ENCODE results near the gene ASS1. TPM values are rescaled to one million over a fixed set of nuclear protein-coding genes. Genes with fewer than 3 reads are reported as not detected.

Gene ASS1
- total and polyA plus RNA-seq, 2 donors (not counting 1 experiment from before 2014, with no cell fraction given): 44.7 to 223 TPM

DNA sequence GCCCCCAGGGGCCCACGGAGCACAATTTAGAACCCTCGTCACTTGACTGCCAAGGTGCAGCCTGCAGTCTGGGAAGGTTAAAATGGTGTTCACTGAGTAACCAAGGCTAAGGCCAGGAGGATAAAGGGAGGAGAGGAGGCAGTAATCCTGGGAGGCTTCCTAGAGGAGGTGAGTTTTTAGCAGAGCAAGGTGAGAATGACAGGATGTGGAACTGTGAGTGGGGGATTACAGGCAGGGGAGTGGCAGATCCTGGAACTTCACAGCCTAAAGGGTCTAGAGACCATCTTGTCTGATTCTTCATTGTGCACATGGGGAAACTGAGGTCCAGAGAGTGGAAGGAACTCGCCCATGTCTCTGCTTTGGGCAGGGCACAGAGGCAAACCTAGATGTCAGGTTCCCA lies 42.5 kb upstream of the ASS1 start:
- DNase-seq (ENCODE audit: low read depth in 2 of 2): no peak

DNA sequence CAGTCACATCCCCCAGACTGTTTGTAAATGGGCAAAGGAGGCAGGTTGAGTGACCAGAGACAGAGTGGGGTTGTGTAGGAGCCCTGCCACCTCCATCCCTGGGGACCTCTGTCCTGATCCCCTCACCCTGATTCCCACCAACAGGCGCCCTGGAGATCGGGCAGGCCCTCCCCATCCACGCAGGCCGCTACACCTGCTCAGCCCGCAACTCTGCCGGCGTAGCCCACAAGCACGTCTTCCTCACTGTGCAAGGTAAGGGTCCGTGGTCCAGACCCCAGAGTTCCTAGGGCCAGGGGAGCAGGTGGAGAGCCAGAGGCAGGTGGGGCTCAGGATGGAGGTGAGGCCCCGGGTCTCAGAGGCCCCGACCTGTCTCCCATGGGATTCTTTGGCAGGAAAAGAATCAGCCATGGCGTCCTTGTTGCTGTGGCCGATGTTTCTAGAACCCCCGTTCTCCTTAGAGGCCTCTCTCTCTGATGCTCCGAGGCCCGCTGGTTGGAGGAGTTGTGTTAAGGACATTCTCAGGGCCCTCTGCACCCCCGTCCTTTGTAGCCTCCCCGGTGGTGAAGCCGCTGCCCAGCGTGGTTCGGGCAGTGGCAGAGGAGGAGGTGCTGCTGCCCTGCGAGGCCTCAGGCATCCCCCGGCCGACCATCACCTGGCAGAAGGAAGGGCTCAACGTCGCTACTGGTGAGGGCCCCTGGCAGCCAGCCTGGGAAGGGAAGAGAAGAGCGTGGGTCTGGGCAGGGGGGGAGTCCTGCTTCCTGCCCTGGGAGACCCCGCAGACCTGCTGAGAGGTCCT lies 41.9 kb upstream of the ASS1 start:
- no peaks in the 10 kb centered on the region for H3K36me3 ChIP-seq (ENCODE audit: control insufficient read depth, insufficient read depth, low read length)
- no peaks in the 10 kb centered on the region for H3K27me3 ChIP-seq (ENCODE audit: control insufficient read depth, insufficient read depth, low read length)
- no peak overlapping the region for H3K9ac ChIP-seq (ENCODE audit: insufficient read depth, low read length)
- TF ChIP-seq, protein P1, sequence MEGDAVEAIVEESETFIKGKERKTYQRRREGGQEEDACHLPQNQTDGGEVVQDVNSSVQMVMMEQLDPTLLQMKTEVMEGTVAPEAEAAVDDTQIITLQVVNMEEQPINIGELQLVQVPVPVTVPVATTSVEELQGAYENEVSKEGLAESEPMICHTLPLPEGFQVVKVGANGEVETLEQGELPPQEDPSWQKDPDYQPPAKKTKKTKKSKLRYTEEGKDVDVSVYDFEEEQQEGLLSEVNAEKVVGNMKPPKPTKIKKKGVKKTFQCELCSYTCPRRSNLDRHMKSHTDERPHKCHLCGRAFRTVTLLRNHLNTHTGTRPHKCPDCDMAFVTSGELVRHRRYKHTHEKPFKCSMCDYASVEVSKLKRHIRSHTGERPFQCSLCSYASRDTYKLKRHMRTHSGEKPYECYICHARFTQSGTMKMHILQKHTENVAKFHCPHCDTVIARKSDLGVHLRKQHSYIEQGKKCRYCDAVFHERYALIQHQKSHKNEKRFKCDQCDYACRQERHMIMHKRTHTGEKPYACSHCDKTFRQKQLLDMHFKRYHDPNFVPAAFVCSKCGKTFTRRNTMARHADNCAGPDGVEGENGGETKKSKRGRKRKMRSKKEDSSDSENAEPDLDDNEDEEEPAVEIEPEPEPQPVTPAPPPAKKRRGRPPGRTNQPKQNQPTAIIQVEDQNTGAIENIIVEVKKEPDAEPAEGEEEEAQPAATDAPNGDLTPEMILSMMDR (conservative IDR thresholded peaks at IDR 0.05 in 1 of 2, IDR thresholded peaks at IDR 0.05 in 1 of 2; ENCODE audit: low read depth in 1 of 2, low read length in 2 of 2): no peak
- no peak for TF ChIP-seq EZH2 (IDR thresholded peaks at IDR 0.05; ENCODE audit: low read length, missing control alignments)
- DNase-seq (ENCODE audit: low read depth in 2 of 2): no peak
- H2AFZ ChIP-seq (ENCODE audit: low read length): no peak overlapping the region
- H3K4me2 ChIP-seq (ENCODE audit: extremely low read depth, insufficient read depth, low read length): no peak overlapping the region
- no peaks in the 10 kb centered on the region for H3K79me2 ChIP-seq (ENCODE audit: control insufficient read depth, insufficient read depth, low read length)
- H3K4me3 ChIP-seq (replicated peaks in 1 of 4; ENCODE audit: control extremely low read depth in 1 of 4, insufficient read depth in 1 of 4, low read depth in 3 of 4, low read length in 4 of 4): no peak overlapping the region
- no peak overlapping the region for H3K27ac ChIP-seq (ENCODE audit: insufficient read depth, low read length)
- no peaks in the 10 kb centered on the region for H3K4me1 ChIP-seq (ENCODE audit: control insufficient read depth, extremely low read depth, insufficient read depth, low read length)
- H3K9me3 ChIP-seq (ENCODE audit: control insufficient read depth, insufficient read depth, low read depth, low read length): no peaks in the 10 kb centered on the region
- no peaks in the 10 kb centered on the region for H4K20me1 ChIP-seq (ENCODE audit: control insufficient read depth, extremely low read depth, insufficient read depth, low read length)

More for the DNA sequence above, 42.5 kb upstream of the ASS1 start:
- Histone ChIP-seq H3K36me3 (ENCODE audit: control insufficient read depth, insufficient read depth, low read length) (no peaks in the 10 kb centered on the region), H3K4me1 (ENCODE audit: control insufficient read depth, extremely low read depth, insufficient read depth, low read length) (no peaks in the 10 kb centered on the region), H3K27me3 (ENCODE audit: control insufficient read depth, insufficient read depth, low read length) (no peaks in the 10 kb centered on the region), H3K4me3 (replicated peaks in 1 of 4; ENCODE audit: control extremely low read depth in 1 of 4, insufficient read depth in 1 of 4, low read depth in 3 of 4, low read length in 4 of 4) (no peak overlapping the region), H3K9ac (ENCODE audit: insufficient read depth, low read length) (no peak overlapping the region), H3K4me2 (ENCODE audit: extremely low read depth, insufficient read depth, low read length) (no peak overlapping the region), H2AFZ (ENCODE audit: low read length) (no peak overlapping the region), H3K27ac (ENCODE audit: insufficient read depth, low read length) (no peak overlapping the region), H4K20me1 (ENCODE audit: control insufficient read depth, extremely low read depth, insufficient read depth, low read length) (no peaks in the 10 kb centered on the region), H3K79me2 (ENCODE audit: control insufficient read depth, insufficient read depth, low read length) (no peaks in the 10 kb centered on the region), H3K9me3 (ENCODE audit: control insufficient read depth, insufficient read depth, low read depth, low read length) (no peaks in the 10 kb centered on the region)
- TF ChIP-seq, protein P1 (conservative IDR thresholded peaks at IDR 0.05 in 1 of 2, IDR thresholded peaks at IDR 0.05 in 1 of 2; ENCODE audit: low read depth in 1 of 2, low read length in 2 of 2): no peak
- no peak for TF ChIP-seq EZH2 (IDR thresholded peaks at IDR 0.05; ENCODE audit: low read length, missing control alignments)

DNA sequence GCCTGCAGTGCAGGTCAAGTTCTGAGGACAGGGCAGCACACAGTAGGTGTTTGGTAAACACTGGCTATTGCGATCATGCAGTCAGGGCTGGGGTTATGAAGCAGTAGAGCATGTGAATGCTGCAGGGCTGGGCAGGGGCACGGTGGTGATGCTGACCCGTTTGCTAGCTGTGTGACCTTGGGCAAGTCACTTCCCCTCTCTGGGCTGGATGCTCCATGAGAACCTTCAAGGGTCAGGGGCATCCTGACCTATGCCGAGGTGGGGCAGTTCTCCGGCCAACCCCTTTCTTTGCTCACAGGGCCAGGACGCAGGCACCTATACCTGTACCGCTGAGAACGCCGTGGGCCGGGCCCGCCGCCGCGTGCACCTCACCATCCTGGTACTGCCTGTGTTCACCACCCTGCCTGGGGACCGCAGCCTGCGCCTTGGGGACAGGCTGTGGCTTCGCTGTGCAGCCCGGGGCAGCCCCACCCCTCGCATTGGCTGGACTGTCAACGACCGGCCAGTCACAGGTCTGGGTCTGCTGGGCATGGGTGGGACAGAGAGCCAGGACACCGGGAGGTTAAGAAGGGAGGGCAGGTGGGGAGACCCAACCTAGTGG lies 39.0 kb upstream of the ASS1 start:
- Histone ChIP-seq H3K36me3 (ENCODE audit: control insufficient read depth, insufficient read depth, low read length) (no peaks in the 10 kb centered on the region), H3K27ac (ENCODE audit: insufficient read depth, low read length) (no peak overlapping the region), H3K4me3 (replicated peaks in 1 of 4; ENCODE audit: control extremely low read depth in 1 of 4, insufficient read depth in 1 of 4, low read depth in 3 of 4, low read length in 4 of 4) (no peak overlapping the region), H3K79me2 (ENCODE audit: control insufficient read depth, insufficient read depth, low read length) (no peaks in the 10 kb centered on the region), H3K9me3 (ENCODE audit: control insufficient read depth, insufficient read depth, low read depth, low read length) (no peaks in the 10 kb centered on the region), H3K9ac (ENCODE audit: insufficient read depth, low read length) (no peak overlapping the region), H4K20me1 (ENCODE audit: control insufficient read depth, extremely low read depth, insufficient read depth, low read length) (no peaks in the 10 kb centered on the region), H3K4me2 (ENCODE audit: extremely low read depth, insufficient read depth, low read length) (no peak overlapping the region), H3K4me1 (ENCODE audit: control insufficient read depth, extremely low read depth, insufficient read depth, low read length) (no peaks in the 10 kb centered on the region), H2AFZ (ENCODE audit: low read length) (no peak overlapping the region), H3K27me3 (ENCODE audit: control insufficient read depth, insufficient read depth, low read length) (no peaks in the 10 kb centered on the region)
- DNase-seq (ENCODE audit: low read depth in 2 of 2): no peak
- TF ChIP-seq, protein P1 (conservative IDR thresholded peaks at IDR 0.05 in 1 of 2, IDR thresholded peaks at IDR 0.05 in 1 of 2; ENCODE audit: low read depth in 1 of 2, low read length in 2 of 2): no peak
- no peak for TF ChIP-seq EZH2 (IDR thresholded peaks at IDR 0.05; ENCODE audit: low read length, missing control alignments)

Data from fibroblast of lung (primary cell).